Neutrophil (primary cell): ENCODE data around the gene IL17C.

ENCODE experiments used
- H3K27ac ChIP-seq: fragments of 200-600 bp; sonication (generic); 2 replicates; pipeline ENCODE4 v1.5.1; 2016; ENCODE audit warnings: mild to moderate bottlenecking, moderate library complexity
- H3K27me3 ChIP-seq: fragments of 200-600 bp; sonication (generic); 2 replicates; pipeline ENCODE4 v1.6.0; 2016; ENCODE audit warnings: mild to moderate bottlenecking
- H3K36me3 ChIP-seq: fragments of 200-600 bp; sonication (generic); 2 replicates; pipeline ENCODE4 v1.5.1; 2017
- H3K4me1 ChIP-seq, 2 experiments: fragments of 200-600 bp in 1 of 2; sonication (generic) in 1 of 2; 1 replicate in 1 of 2; 2 replicates in 1 of 2; pipeline versions ENCODE4 v1.5.1 to v1.6.1; 2013 to 2016; ENCODE audit warnings: low read depth in 1 of 2, low read length in 1 of 2, mild to moderate bottlenecking in 1 of 2, moderate library complexity in 1 of 2; ENCODE audit not compliant: control insufficient read depth in 1 of 2, insufficient read depth in 1 of 2
- H3K4me3 ChIP-seq, 2 experiments: fragments of 200-600 bp in 1 of 2; sonication (generic) in 1 of 2; 1 replicate in 1 of 2; 2 replicates in 1 of 2; pipeline ENCODE4 v1.5.1; 2013 to 2016; ENCODE audit warnings: low read depth in 1 of 2, low read length in 1 of 2, mild to moderate bottlenecking in 1 of 2, moderate library complexity in 1 of 2
- H3K9me3 ChIP-seq: fragments of 200-600 bp; sonication (generic); 2 replicates; pipeline ENCODE4 v1.5.1; 2016
- CTCF ChIP-seq: fragments of 200-600 bp; sonication (generic); IDR thresholded peaks from 2 replicates; pipeline ENCODE4 v1.5.1; 2016; ENCODE audit warnings: antibody characterized with exemption

Gene IL17C

DNA sequence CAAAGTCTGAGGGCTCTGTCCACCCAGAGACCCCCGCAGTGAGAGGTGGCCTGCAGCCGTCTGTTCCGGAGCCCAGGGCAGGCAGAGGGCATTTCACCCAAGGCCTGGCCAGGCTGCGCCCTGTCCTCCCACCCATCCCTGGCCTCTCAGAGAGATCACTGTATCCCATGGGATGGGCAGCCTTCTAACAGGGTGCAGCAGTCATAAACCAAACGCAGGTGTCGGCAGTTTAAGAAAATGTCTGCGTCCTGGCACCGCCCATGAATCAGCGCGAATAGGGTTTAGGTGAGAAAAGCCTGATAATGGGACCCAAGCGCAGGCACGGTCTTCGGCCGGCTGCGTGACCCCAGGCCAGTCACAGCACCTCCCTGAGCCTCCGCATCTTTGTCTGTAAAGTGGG lies 7.1 kb downstream of the IL17C start:
- no peaks in the 10 kb centered on the region for H3K9me3 ChIP-seq
- TF ChIP-seq CTCF, result no peak
- peak overlapping the region; percentile 95 for H3K27ac ChIP-seq
- no peak overlapping the region for H3K4me3 ChIP-seq
- peaks cover 7% of the 10 kb centered on the region for H3K27me3 ChIP-seq
- H3K36me3 ChIP-seq, result peaks cover 74% of the 10 kb centered on the region
- H3K4me1 ChIP-seq, result peaks cover 30 to 42% of the 10 kb centered on the region in 2 experiments

GRCh38 chr16:88645941-88646340 lies 7.6 kb downstream of the IL17C start:
- no peak overlapping the region for H3K4me3 ChIP-seq
- peaks cover 74% of the 10 kb centered on the region for H3K36me3 ChIP-seq
- no peaks in the 10 kb centered on the region for H3K9me3 ChIP-seq
- H3K27me3 ChIP-seq, result peaks cover 2% of the 10 kb centered on the region
- TF ChIP-seq CTCF, result no peak
- H3K4me1 ChIP-seq, result peaks cover 30 to 44% of the 10 kb centered on the region in 2 experiments
- peak overlapping the region; percentile 95 for H3K27ac ChIP-seq

DNA sequence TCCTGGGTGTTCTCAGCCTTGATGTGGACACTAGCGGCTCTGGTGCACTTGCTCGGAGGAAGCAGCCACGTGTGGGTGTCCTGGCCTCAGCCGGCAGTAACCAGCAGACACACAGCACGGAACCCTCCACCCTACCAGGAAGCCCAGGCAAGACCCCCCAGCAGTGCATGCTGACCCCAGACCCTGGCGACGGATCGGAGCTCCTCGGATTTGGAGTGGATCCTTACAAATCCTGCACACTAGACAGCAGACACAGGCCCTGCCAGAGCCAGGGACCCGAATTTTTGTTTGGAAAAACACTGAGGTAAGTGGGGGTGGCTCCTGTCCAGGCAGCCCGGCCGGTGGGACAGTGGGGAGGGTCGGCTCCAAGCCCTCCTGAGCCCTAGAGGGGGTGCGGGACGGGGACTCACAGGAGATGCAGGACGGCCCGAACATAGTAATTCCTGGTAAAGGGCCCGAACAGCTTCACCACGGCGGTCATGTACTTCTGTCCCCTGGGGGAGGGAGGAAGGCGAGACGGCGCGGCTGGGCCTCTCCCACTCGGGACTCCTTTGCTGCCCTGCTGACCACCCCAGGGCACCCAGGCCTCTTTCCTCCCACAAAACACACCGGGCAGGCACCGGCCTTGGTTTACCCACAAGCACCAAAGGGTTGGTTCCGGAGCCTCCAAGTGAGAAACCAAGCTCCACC lies 8.1 kb downstream of the IL17C start:
- Histone ChIP-seq H3K27ac (peak overlapping the region; percentile 95), H3K9me3 (no peaks in the 10 kb centered on the region), H3K4me3 (no peak overlapping the region), H3K27me3 (no peaks in the 10 kb centered on the region), H3K4me1 (peaks cover 31 to 49% of the 10 kb centered on the region in 2 experiments), H3K36me3 (peaks cover 74% of the 10 kb centered on the region)
- TF ChIP-seq CTCF, result no peak

- no peaks in the 10 kb centered on the region for H3K9me3 ChIP-seq
- H3K27ac ChIP-seq, result peak overlapping the region; percentile 95
- peaks cover 67% of the 10 kb centered on the region for H3K36me3 ChIP-seq
- H3K4me3 ChIP-seq, result peak overlapping the region; percentile 78 to 93
- no peak for TF ChIP-seq CTCF
- H3K4me1 ChIP-seq, result peaks cover 41 to 55% of the 10 kb centered on the region in 2 experiments
- no peaks in the 10 kb centered on the region for H3K27me3 ChIP-seq
Observed at GRCh38 chr16:88647178-88648070, 9.1 kb downstream of the IL17C start.

DNA sequence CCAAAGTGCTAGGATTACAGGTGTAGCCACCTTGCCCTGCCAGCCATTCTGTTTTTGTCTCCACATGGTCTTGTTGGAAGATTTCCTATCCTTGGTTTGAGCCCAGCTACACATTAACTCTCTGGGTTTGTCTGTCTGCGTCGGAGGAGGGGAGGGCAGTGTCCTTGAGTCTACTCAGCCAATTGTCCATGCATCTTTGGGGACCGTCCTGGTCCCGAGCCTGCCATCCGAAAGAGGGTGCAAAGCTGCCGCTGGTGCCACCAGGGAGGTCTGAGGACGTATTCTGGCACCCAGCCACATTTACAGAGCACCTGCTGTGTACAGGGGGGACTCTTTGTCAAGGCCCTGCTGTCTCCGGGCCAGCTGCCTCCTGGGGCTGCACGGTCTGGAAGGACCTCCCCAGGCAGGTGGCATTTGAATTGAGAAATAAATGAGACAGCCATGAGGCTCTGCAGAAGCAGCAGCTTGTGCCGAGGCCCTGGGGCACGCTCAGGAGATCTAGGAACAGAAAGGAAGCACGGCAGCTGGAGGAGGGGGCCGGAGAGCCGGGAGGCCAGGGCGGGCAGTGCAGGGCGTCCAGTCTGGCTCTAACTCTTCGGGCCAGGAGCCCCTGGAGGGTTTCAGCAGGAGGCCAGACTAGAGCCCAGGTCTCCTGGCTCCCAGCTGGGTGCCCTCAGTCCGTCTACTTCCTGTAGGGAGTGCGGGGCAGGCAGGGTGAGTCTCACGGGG lies 11.0 kb downstream of the IL17C start:
- Histone ChIP-seq H3K4me3 (peak overlapping the region; percentile 78 to 93), H3K36me3 (peaks cover 47% of the 10 kb centered on the region), H3K9me3 (no peaks in the 10 kb centered on the region), H3K4me1 (peaks cover 43 to 55% of the 10 kb centered on the region in 2 experiments), H3K27ac (peak overlapping the region; percentile 95), H3K27me3 (no peaks in the 10 kb centered on the region)
- no peak for TF ChIP-seq CTCF
